HG02885 (cell line): ENCODE results near the gene RASSF5.

Source experiments
- ATAC-seq: cut with Tn5 transposase; IDR thresholded peaks from one replicate; pipeline ENCODE4 v1.9.1; 2021; ENCODE audit warnings: mild to moderate bottlenecking; ENCODE audit not compliant: unreplicated experiment, poor library complexity

Gene RASSF5

GRCh38 chr1:206507284-206508129 lies at the start of gene RASSF5:
Gene RASSF5 (plus strand): TSS chr1:206507531. CDS start chr1:206507603, 72 bp downstream.
- ATAC-seq = peak; percentile 68

GRCh38 chr1:206459703-206460102 lies 47.6 kb upstream of the RASSF5 start:
- no peak for ATAC-seq

- ATAC-seq = no peak
Observed at GRCh38 chr1:206460836-206461426, 46.4 kb upstream of the RASSF5 start.

GRCh38 chr1:206461602-206462455 lies 45.5 kb upstream of the RASSF5 start:
- ATAC-seq = peak; percentile 66

- no peak for ATAC-seq
Observed at GRCh38 chr1:206463137-206463536, 44.2 kb upstream of the RASSF5 start.

- no peak for ATAC-seq
Observed at GRCh38 chr1:206463911-206464310, 43.4 kb upstream of the RASSF5 start.

GRCh38 chr1:206464456-206464964 lies 42.8 kb upstream of the RASSF5 start:
- ATAC-seq = no peak

GRCh38 chr1:206465951-206466350 lies 41.4 kb upstream of the RASSF5 start:
- ATAC-seq = no peak

- ATAC-seq = no peak
Observed at GRCh38 chr1:206466840-206467649, 40.3 kb upstream of the RASSF5 start.

GRCh38 chr1:206467915-206468314 lies 39.4 kb upstream of the RASSF5 start:
- no peak for ATAC-seq

- no peak for ATAC-seq
Observed at GRCh38 chr1:206468571-206468970, 38.8 kb upstream of the RASSF5 start.

- no peak for ATAC-seq
Observed at GRCh38 chr1:206469411-206469932, 37.9 kb upstream of the RASSF5 start.

- peak; percentile 61 for ATAC-seq
Observed at GRCh38 chr1:206469933-206470691, 37.2 kb upstream of the RASSF5 start, which contains the start of gene IKBKE. Gene IKBKE (plus strand): TSS chr1:206470476. CDS start chr1:206473228, 2,752 bp downstream.

- peak; percentile 36 for ATAC-seq
Observed at GRCh38 chr1:206470692-206471414, 36.5 kb upstream of the RASSF5 start.

- ATAC-seq = peak; percentile 30
Observed at GRCh38 chr1:206471415-206471801, 35.9 kb upstream of the RASSF5 start.

GRCh38 chr1:206472024-206472423 lies 35.3 kb upstream of the RASSF5 start:
- ATAC-seq = no peak

- ATAC-seq = no peak
Observed at GRCh38 chr1:206472454-206472853, 34.9 kb upstream of the RASSF5 start.

- ATAC-seq = no peak
Observed at GRCh38 chr1:206472886-206473285, 34.4 kb upstream of the RASSF5 start.
